Neuronal stem cell (in vitro differentiated cells): ENCODE measurements around the gene TMEM95.

Experiments used
- DNase-seq: peaks from one replicate; pipeline ENCODE4 v3.0.0-alpha.2; 2013; ENCODE audit warnings: low spot score
- H2AFZ ChIP-seq: one replicate; pipeline ENCODE4 v1.6.1; 2013; ENCODE audit warnings: mild to moderate bottlenecking, low read length, inconsistent platforms
- H2AK5ac ChIP-seq: 2 replicates; pipeline ENCODE4 v1.6.1; 2013; ENCODE audit warnings: low read depth, mild to moderate bottlenecking, inconsistent platforms, low read length, moderate library complexity, mixed read lengths
- H2BK120ac ChIP-seq: 2 replicates; pipeline ENCODE4 v1.6.1; 2013; ENCODE audit warnings: low read depth, mild to moderate bottlenecking, inconsistent platforms, low read length, moderate library complexity, mixed read lengths
- H2BK12ac ChIP-seq: one replicate; pipeline ENCODE4 v1.6.1; 2013; ENCODE audit warnings: low read length, inconsistent platforms
- H2BK15ac ChIP-seq: 2 replicates; pipeline ENCODE4 v1.6.1; 2013; ENCODE audit warnings: mild to moderate bottlenecking, low read length, inconsistent platforms, mixed read lengths
- H2BK5ac ChIP-seq: one replicate; pipeline ENCODE4 v1.6.1; 2013; ENCODE audit warnings: inconsistent platforms, mild to moderate bottlenecking, low read length, moderate library complexity
- H3K14ac ChIP-seq: one replicate; pipeline ENCODE4 v1.6.1; 2013; ENCODE audit warnings: low read length, inconsistent platforms
- H3K18ac ChIP-seq: 2 replicates; pipeline ENCODE4 v1.6.1; 2013; ENCODE audit warnings: low read length, inconsistent platforms
- H3K23ac ChIP-seq: 2 replicates; pipeline ENCODE4 v1.6.1; 2013; ENCODE audit warnings: low read depth, mild to moderate bottlenecking, mixed read lengths, low read length, inconsistent platforms; ENCODE audit not compliant: poor library complexity
- H3K27ac ChIP-seq: replicated peaks from 3 replicates; pipeline ENCODE4 v1.5.1; 2013; ENCODE audit warnings: low read length, inconsistent platforms
- H3K27me3 ChIP-seq, 3 experiments: 2 replicates each; pipeline ENCODE4 v1.6.1; 2013; ENCODE audit warnings: low read length in 3 of 3, mild to moderate bottlenecking in 2 of 3, inconsistent platforms in 1 of 3, low read depth in 1 of 3, mixed read lengths in 1 of 3, moderate library complexity in 1 of 3; ENCODE audit not compliant: control insufficient read depth in 3 of 3, insufficient read depth in 3 of 3
- H3K36me3 ChIP-seq, 2 donors: replicated peaks in 1 of 2; 2 replicates each; pipeline ENCODE4 v1.6.1; 2013; ENCODE audit warnings: low read length in 2 of 2; ENCODE audit not compliant: control insufficient read depth in 2 of 2, insufficient read depth in 2 of 2
- H3K4ac ChIP-seq: 2 replicates; pipeline ENCODE4 v1.6.1; 2013; ENCODE audit warnings: inconsistent platforms, mild to moderate bottlenecking, low read length, moderate library complexity
- H3K4me1 ChIP-seq, 2 donors: 1 replicate in 1 of 2; 2 replicates in 1 of 2; pipeline ENCODE4 v1.6.1; 2013; ENCODE audit warnings: low read length in 2 of 2, low read depth in 1 of 2; ENCODE audit not compliant: control insufficient read depth in 2 of 2, insufficient read depth in 1 of 2
- H3K4me2 ChIP-seq: one replicate; pipeline ENCODE4 v1.6.1; 2013; ENCODE audit warnings: mild to moderate bottlenecking, low read length, inconsistent platforms; ENCODE audit not compliant: insufficient read depth, poor library complexity, severe bottlenecking
- H3K4me3 ChIP-seq, 2 donors: 2 replicates each; pipeline ENCODE4 v1.5.1; 2013; ENCODE audit warnings: low read length in 2 of 2, mild to moderate bottlenecking in 2 of 2, inconsistent platforms in 1 of 2, moderate library complexity in 1 of 2
- H3K79me1 ChIP-seq: one replicate; pipeline ENCODE4 v1.6.1; 2013; ENCODE audit warnings: low read depth, mild to moderate bottlenecking, inconsistent platforms, low read length, moderate library complexity
- H3K9ac ChIP-seq: one replicate; pipeline ENCODE4 v1.6.1; 2013; ENCODE audit warnings: mild to moderate bottlenecking, low read depth, low read length, inconsistent platforms; ENCODE audit not compliant: poor library complexity
- H3K9me3 ChIP-seq, 2 donors: replicated peaks in 1 of 2; 2 replicates each; pipeline versions ENCODE3 to v1.6.1; 2013; ENCODE audit warnings: low read length in 2 of 2, mild to moderate bottlenecking in 2 of 2, inconsistent platforms in 1 of 2, low read depth in 1 of 2, mixed read lengths in 1 of 2, moderate library complexity in 1 of 2; ENCODE audit not compliant: control insufficient read depth in 2 of 2, insufficient read depth in 1 of 2
- H4K8ac ChIP-seq: one replicate; pipeline ENCODE4 v1.6.1; 2013; ENCODE audit warnings: low read depth, mild to moderate bottlenecking, inconsistent platforms, low read length, moderate library complexity
- H4K91ac ChIP-seq: one replicate; pipeline ENCODE4 v1.6.1; 2013; ENCODE audit warnings: low read length, low read depth, mild to moderate bottlenecking, inconsistent platforms; ENCODE audit not compliant: poor library complexity
- WGBS, 2 donors: extraction: QIAGEN DNeasy Blood & Tissue Kit; methylation state at CpG; one replicate each; pipeline ENCODE4 v1.1.7; 2013; ENCODE audit warnings: missing lambda C conversion rate in 2 of 2, mixed read lengths in 1 of 2; ENCODE audit not compliant: insufficient read length in 2 of 2, insufficient replicate concordance in 1 of 2; ENCODE audit errors: extremely low coverage in 2 of 2; 5-methylcytosine and 5-hydroxymethylcytosine counted together

Gene TMEM95

DNA sequence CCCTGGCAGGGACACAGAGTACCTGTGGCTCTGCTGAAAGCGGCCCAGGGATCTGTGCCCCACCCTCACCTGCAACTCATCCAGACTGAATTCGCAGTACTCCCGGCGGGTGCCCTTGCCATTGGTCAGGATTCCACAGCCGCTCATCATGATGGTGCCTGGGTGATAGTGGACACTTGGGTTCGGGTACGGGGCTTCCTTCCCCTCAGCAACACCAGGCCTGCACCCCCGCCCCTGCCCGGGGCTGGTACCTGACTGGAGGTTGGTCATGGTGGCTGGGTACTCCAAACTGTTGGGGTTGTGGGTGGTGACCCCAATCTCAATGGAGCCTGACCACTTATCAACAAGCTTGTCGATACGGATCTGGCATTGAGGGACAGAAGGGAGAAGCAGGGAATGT, 28.8 kb upstream of the TMEM95 start:
- no peak overlapping the region for H3K4me2 ChIP-seq
- no peak overlapping the region for H3K18ac ChIP-seq
- H2BK5ac ChIP-seq: no peak overlapping the region
- no peak overlapping the region for H3K4ac ChIP-seq
- WGBS, 2 donors: no CpG with 5 or more reads among the region's 11 CpGs
- H2BK12ac ChIP-seq: no peak overlapping the region
- DNase-seq: no peak
- H2BK15ac ChIP-seq: no peak overlapping the region
- no peaks in the 10 kb centered on the region for H3K27me3 ChIP-seq
- peaks cover 47 to 60% of the 10 kb centered on the region in 2 donors for H3K36me3 ChIP-seq
- H4K8ac ChIP-seq: no peak overlapping the region
- no peak overlapping the region for H3K27ac ChIP-seq
- peaks cover 18% of the 10 kb centered on the region for H3K79me1 ChIP-seq
- H2AK5ac ChIP-seq: no peak overlapping the region
- no peak overlapping the region for H2BK120ac ChIP-seq
- no peak overlapping the region for H3K9ac ChIP-seq
- peaks cover 13 to 15% of the 10 kb centered on the region in 2 donors for H3K4me1 ChIP-seq
- H3K4me3 ChIP-seq: no peak overlapping the region
- H3K14ac ChIP-seq: no peak overlapping the region
- H3K23ac ChIP-seq: no peak overlapping the region
- H3K9me3 ChIP-seq: no peaks in the 10 kb centered on the region
- no peak overlapping the region for H2AFZ ChIP-seq
- no peak overlapping the region for H4K91ac ChIP-seq

DNA sequence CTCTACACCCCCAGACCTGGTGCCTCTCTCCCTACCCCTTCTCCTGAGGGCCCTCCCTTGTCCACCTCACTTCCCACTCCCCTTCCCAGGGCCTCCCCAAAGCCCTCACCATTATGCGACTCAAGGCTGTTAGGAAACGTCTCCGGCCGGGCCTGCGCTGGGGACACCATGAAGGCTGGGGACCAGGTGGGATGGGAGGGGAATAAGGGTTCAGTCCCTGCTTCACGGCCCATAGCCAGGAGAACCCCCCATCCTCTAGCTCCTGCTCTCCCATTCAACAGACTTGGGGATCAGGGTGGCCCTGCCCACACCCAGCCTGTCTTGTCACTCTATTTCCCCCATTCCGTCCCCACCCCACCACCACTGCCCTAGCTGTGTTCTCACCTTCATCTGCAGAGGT, 27.9 kb upstream of the TMEM95 start:
- H3K18ac ChIP-seq: no peak overlapping the region
- no peak for DNase-seq
- peaks cover 39 to 52% of the 10 kb centered on the region in 2 donors for H3K36me3 ChIP-seq
- H3K4me3 ChIP-seq: no peak overlapping the region
- H3K79me1 ChIP-seq: peaks cover 18% of the 10 kb centered on the region
- no peak overlapping the region for H2BK5ac ChIP-seq
- no peak overlapping the region for H2BK120ac ChIP-seq
- no CpG with 5 or more reads among the region's 7 CpGs for WGBS, 2 donors
- H3K4me2 ChIP-seq: no peak overlapping the region
- no peak overlapping the region for H2AFZ ChIP-seq
- no peak overlapping the region for H2BK15ac ChIP-seq
- no peaks in the 10 kb centered on the region for H3K9me3 ChIP-seq
- H3K9ac ChIP-seq: no peak overlapping the region
- H3K23ac ChIP-seq: no peak overlapping the region
- H3K27ac ChIP-seq: no peak overlapping the region
- H4K91ac ChIP-seq: no peak overlapping the region
- H3K14ac ChIP-seq: no peak overlapping the region
- peaks cover 13 to 15% of the 10 kb centered on the region in 2 donors for H3K4me1 ChIP-seq
- H2AK5ac ChIP-seq: no peak overlapping the region
- H4K8ac ChIP-seq: no peak overlapping the region
- peak overlapping the region; percentile 51 for H2BK12ac ChIP-seq
- H3K27me3 ChIP-seq: no peaks in the 10 kb centered on the region
- H3K4ac ChIP-seq: no peak overlapping the region

DNA sequence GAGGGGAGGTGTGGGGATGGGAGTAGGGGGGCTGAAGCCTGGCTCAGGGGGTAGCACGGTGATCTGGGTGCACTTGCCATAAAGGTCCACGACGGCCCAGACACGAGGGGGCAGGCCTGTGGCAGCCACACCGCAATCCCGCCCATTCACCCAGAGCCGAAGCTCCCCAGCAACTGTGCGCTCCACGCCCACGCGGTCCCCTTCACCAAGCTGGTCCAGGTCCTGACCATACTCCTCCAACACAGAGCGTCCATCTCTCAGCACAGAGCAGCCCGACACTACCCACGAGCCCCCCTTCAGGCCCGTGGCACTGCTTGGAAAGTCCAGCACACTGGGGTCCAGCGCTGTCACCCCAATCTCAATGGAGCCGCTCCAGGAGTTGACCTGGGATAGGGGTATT, 27.5 kb upstream of the TMEM95 start:
- Histone ChIP-seq H3K9me3 (no peaks in the 10 kb centered on the region), H2AK5ac (no peak overlapping the region), H4K91ac (no peak overlapping the region), H3K4me2 (no peak overlapping the region), H2BK5ac (no peak overlapping the region), H2AFZ (no peak overlapping the region), H3K4me1 (peaks cover 13 to 15% of the 10 kb centered on the region in 2 donors), H4K8ac (no peak overlapping the region), H3K4me3 (peak overlapping the region in 1 of 2 donors; percentile 4), H2BK12ac (no peak overlapping the region), H3K79me1 (peaks cover 18% of the 10 kb centered on the region), H3K27me3 (no peaks in the 10 kb centered on the region), H3K18ac (no peak overlapping the region), H2BK15ac (no peak overlapping the region), H3K9ac (no peak overlapping the region), H3K27ac (no peak overlapping the region), H3K4ac (peak overlapping the region; percentile 15), H3K36me3 (peaks cover 34 to 47% of the 10 kb centered on the region in 2 donors), H3K23ac (no peak overlapping the region), H3K14ac (no peak overlapping the region), H2BK120ac (no peak overlapping the region)
- no CpG with 5 or more reads among the region's 17 CpGs for WGBS, 2 donors
- DNase-seq: no peak

DNA sequence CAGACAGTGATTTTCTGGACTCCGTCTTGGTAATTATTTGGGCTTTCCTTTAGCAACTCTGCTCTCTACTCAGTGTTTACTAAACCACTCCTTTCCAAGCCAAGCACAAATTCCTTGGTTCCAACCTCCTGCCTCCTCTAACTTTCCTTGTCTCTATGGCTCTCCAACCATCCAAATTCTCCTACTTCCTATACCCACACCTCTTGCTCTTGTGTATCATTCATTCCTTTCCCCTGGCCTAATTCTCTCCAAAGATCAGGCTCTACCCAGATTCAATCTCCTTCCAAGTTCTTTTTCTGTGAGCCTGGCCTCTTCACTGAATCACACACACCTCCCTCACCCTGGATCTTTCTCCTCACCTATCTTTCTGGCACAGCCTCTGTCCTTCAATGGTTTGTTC, 26.9 kb upstream of the TMEM95 start:
- Histone ChIP-seq H3K4me1 (peaks cover 13 to 15% of the 10 kb centered on the region in 2 donors), H2BK12ac (no peak overlapping the region), H3K4me3 (peak overlapping the region in 1 of 2 donors; percentile 96), H3K9ac (no peak overlapping the region), H3K4me2 (peak overlapping the region; percentile 77), H3K4ac (no peak overlapping the region), H3K79me1 (peaks cover 18% of the 10 kb centered on the region), H2AK5ac (no peak overlapping the region), H2AFZ (no peak overlapping the region), H3K27ac (no peak overlapping the region), H3K36me3 (peaks cover 29 to 42% of the 10 kb centered on the region in 2 donors), H3K14ac (no peak overlapping the region), H2BK5ac (no peak overlapping the region), H4K8ac (no peak overlapping the region), H3K27me3 (no peaks in the 10 kb centered on the region), H3K18ac (no peak overlapping the region), H3K23ac (no peak overlapping the region), H2BK15ac (no peak overlapping the region), H2BK120ac (no peak overlapping the region), H3K9me3 (no peaks in the 10 kb centered on the region), H4K91ac (no peak overlapping the region)
- WGBS, 2 donors: no CpG with 5 or more reads among the region's 1 CpG
- no peak for DNase-seq
